ENCODE results near the gene KCNQ1. TPM values are rescaled to one million over a fixed set of nuclear protein-coding genes. Genes with fewer than 3 reads are reported as not detected.

The KCNQ1 gene
- total RNA-seq, 1 donor from 2014 or later, result 4.8 TPM

DNA sequence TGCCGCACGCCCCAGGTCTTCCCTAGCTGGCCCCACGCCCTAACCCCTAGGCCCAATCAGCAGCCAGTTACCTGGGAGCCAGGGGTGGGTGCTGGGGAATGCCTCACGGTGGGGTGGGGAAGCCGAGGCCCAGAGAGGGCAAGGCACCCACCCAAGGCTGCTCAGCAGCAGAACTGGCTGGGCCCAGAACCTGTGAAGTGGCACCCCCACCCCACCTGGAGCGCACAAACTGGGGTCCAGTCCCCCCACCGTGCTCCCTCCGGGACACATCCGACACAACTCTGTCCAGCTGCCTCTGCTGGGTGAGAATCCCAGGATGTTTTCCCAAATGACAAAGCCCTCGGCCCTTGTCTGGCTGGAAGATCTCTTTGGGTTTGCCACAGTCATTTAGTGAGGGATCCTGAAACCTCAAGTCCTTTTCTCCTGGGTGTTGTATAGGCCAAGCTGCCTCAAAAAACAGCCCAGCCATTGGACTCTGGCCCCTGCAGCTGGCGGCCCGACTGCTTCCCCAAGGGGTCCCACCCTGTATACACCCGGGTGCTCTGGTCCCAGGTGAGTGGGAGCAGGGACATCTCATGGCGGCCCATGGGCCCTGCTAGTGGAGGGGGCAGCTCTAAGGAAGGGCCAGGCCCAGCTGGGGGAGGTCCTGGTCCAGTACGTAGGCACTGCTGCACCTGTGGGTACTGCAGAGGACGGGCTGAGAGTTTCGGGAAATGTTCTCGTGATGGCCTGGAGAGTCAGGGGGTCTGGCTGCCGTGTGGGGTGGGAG, 23.4 kb upstream of the KCNQ1 start:
- Mint-ChIP-seq H3K4me3 (no peak overlapping the region), H3K9me3 (no peaks in the 10 kb centered on the region), H3K36me3 (no peaks in the 10 kb centered on the region), H3K27ac (no peak overlapping the region), H3K4me1 (ENCODE audit: unreplicated experiment) (no peaks in the 10 kb centered on the region), H3K27me3 (no peaks in the 10 kb centered on the region)
- DNase-seq (ENCODE audit: extremely low spot score, unreplicated experiment), result no peak
- TF ChIP-seq, protein P1, sequence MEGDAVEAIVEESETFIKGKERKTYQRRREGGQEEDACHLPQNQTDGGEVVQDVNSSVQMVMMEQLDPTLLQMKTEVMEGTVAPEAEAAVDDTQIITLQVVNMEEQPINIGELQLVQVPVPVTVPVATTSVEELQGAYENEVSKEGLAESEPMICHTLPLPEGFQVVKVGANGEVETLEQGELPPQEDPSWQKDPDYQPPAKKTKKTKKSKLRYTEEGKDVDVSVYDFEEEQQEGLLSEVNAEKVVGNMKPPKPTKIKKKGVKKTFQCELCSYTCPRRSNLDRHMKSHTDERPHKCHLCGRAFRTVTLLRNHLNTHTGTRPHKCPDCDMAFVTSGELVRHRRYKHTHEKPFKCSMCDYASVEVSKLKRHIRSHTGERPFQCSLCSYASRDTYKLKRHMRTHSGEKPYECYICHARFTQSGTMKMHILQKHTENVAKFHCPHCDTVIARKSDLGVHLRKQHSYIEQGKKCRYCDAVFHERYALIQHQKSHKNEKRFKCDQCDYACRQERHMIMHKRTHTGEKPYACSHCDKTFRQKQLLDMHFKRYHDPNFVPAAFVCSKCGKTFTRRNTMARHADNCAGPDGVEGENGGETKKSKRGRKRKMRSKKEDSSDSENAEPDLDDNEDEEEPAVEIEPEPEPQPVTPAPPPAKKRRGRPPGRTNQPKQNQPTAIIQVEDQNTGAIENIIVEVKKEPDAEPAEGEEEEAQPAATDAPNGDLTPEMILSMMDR (conservative IDR thresholded peaks at IDR 0.05), result no peak

DNA sequence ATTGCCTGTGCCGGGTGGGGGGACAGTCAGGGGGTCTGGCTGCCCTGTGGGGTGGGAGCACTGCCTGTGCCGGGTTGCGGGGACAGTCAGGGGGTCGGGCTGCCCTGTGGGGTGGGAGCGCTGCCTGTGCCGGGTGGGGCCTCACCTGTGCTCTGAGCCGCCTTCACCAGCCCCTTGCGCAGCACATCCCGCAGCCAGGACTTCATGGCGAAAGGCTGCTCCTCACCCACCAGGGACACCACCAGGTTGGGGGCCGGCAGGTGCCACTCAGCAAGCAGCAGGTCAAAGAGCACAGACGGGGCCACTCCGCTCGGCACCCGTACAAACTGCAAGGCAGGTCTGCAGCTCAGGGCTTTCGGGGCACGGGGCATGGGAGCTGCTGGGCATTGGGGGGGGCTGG, 22.8 kb upstream of the KCNQ1 start:
- Mint-ChIP-seq H3K4me1 (ENCODE audit: unreplicated experiment) (no peaks in the 10 kb centered on the region), H3K9me3 (no peaks in the 10 kb centered on the region), H3K27me3 (no peaks in the 10 kb centered on the region), H3K4me3 (no peak overlapping the region), H3K36me3 (no peaks in the 10 kb centered on the region), H3K27ac (no peak overlapping the region)
- TF ChIP-seq, protein P1 (conservative IDR thresholded peaks at IDR 0.05), result no peak
- no peak for DNase-seq (ENCODE audit: extremely low spot score, unreplicated experiment)

DNA sequence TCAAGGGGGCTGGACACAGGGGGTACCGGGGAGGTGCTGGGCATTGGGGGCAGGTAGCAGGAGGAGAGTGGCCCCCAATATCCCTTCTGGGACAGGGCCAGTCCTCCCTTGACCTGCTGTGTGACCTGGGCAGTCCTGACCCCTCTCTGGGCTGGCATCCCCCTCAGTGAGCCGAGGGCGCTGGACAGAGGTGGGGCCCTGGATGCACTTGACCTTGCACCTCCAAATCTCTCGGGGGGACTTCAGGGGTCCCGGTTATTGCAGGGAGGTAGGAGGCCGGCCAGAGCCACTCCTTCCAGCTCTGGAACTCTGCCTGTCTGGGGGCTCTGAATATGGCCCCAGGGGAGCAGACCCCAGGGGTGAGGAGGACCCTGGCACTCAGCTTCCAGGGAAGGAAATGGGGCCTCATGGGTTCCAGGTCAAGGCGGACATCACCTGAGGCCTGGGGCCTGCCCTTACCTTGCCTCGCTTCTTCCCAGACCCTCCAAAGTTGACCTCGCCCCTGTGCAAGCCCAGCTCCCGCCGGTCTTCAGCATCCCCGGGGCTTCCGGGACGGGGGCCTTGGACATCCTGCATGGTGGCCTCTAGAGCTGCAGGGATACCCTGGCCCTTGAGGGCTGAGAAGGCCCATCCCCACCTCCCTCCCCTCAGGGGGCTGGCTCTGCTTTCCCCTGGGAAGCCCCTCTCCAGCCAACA, 22.2 kb upstream of the KCNQ1 start:
- no peaks in the 10 kb centered on the region for H3K36me3 Mint-ChIP-seq
- no peaks in the 10 kb centered on the region for H3K27me3 Mint-ChIP-seq
- no peaks in the 10 kb centered on the region for H3K9me3 Mint-ChIP-seq
- DNase-seq (ENCODE audit: extremely low spot score, unreplicated experiment), result no peak
- no peak overlapping the region for H3K4me3 Mint-ChIP-seq
- no peak overlapping the region for H3K27ac Mint-ChIP-seq
- H3K4me1 Mint-ChIP-seq (ENCODE audit: unreplicated experiment), result no peaks in the 10 kb centered on the region
- TF ChIP-seq, protein P1 (conservative IDR thresholded peaks at IDR 0.05), result no peak

DNA sequence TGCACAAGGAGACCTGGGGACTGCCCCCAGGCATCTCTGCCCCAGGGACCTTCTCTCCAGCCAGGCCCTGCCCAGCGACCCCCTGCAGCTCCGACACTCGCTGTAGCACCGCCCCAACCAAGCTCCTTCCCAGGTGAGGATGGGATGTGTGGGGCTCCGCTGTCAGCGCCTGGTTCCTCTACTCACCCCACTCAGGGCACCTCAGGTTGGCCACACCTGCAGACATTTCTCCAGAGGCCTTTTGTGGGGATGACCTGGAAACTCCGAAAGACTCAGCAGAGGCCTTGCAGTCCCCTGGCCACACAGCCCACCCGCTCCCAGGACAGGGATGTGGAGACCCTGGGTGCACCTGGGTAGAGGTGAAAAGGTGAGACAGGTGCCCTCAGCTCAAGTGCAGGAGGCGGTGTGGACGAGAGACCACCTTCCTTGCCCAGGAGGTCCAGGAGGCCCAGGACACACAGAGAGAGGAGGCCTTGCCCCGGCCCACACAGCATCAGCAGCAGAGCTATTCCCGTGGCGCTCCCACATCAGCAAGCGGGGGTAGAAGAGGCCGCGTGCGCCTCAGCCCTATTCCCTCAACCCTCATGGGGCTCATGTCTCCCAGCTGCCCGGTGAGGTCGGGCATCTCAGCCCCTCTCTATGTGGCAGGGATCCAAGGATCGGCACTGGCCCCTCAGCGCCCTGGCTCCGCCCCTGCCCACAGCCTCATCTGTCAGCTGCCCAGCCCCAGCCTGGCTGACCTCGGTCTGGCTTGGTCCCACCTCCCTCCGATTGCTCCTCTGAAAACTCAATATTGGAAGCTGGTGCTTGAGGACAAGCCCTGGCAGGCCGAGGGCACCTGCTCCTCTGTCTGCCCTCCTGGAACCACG, 21.4 kb upstream of the KCNQ1 start:
- H3K27ac Mint-ChIP-seq, result no peak overlapping the region
- H3K4me3 Mint-ChIP-seq, result no peak overlapping the region
- no peaks in the 10 kb centered on the region for H3K9me3 Mint-ChIP-seq
- DNase-seq (ENCODE audit: extremely low spot score, unreplicated experiment), result no peak
- TF ChIP-seq, protein P1 (conservative IDR thresholded peaks at IDR 0.05), result no peak
- no peaks in the 10 kb centered on the region for H3K4me1 Mint-ChIP-seq (ENCODE audit: unreplicated experiment)
- H3K36me3 Mint-ChIP-seq, result no peaks in the 10 kb centered on the region
- H3K27me3 Mint-ChIP-seq, result no peaks in the 10 kb centered on the region

DNA sequence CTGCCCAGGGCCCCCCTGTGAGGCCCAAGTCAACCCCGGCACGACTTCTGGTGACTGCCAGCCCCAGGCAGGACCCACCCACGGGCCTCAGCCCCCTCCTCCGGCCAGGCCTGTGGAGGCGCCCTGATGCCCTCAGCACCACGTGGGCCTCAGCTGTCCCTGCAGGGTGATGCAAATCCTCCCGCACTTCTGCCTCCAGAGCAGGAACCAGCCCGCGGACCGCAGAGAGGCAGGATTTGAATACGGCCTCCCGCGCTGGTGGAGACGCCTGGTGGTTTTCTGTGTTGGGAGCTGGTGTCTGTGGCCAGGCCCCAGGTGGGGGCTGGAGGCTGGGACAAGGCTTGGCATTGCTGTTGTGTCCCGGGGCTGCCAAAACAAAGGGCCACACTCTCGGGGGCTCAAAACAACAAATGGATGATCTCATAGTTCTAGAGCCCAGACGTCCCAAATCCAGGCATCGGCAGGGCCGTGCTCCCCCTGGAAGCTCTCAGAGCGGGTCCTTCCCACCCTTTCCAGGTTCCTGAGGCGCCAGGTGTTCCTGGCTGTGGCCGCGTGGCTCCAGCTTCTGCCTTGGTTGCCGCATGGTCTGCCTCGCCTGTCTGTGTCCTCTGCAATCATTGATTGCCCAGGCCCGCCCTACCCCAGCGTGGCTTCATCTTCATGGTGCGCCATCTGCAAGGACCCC, 19.9 kb upstream of the KCNQ1 start:
- TF ChIP-seq, protein P1 (conservative IDR thresholded peaks at IDR 0.05), result no peak
- H3K27ac Mint-ChIP-seq, result no peak overlapping the region
- no peaks in the 10 kb centered on the region for H3K36me3 Mint-ChIP-seq
- H3K9me3 Mint-ChIP-seq, result no peaks in the 10 kb centered on the region
- no peaks in the 10 kb centered on the region for H3K4me1 Mint-ChIP-seq (ENCODE audit: unreplicated experiment)
- no peaks in the 10 kb centered on the region for H3K27me3 Mint-ChIP-seq
- DNase-seq (ENCODE audit: extremely low spot score, unreplicated experiment), result no peak
- H3K4me3 Mint-ChIP-seq, result no peak overlapping the region

All from type B pancreatic cell (in vitro differentiated cells).